ENCODE results near the gene ARHGEF38.
A peak's percentile ranks its signal among the peaks of the same experiment; 100 is the strongest.

The ARHGEF38 gene

DNA sequence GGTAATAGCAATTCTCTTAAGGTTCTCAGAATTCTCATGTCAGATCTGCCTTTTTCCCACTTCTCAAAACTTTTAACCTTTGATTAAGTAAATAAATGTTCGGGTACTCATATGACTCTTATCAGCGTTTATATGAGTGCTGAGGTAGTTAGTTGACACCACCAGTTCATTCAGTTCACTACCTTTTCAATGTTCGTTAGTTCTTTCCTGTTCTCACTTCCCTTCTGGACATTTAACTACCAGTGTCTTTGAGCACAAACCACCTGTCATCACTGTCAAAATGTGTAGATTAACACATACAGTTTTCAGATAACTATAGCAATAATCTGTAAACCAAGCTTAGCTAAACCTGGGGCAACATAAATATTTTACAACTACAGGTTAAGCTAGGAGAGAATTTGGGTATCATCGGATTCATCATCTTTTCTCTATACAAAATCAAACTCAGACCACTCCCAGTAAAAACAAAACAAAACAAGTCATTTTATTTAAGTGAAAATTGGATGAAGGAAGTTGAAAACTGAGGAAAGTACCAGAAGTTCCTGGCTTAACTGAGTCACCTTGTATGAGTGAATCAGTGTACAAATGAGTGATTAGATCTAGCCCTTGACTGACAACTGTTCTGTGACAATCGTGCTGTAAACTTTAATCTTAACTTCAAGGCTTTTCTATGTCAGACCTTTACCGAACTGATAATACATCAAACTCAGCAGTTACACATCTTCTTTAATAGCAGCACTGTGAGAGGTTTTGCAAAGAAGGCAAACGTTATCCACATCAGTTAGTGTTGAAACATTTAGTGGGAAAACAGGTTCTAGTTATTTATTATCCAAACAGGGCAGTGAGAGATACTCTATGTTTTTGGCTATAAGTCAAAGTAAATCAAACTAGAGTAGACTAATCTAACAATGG, 41.9 kb downstream of the ARHGEF38 start:
- H3K4me3 ChIP-seq (ENCODE audit: low read length): no peak overlapping the region
- DNase-seq (ENCODE audit: low read depth): peak; percentile 70
- no peak for TF ChIP-seq CTCF (IDR thresholded peaks at IDR 0.05; ENCODE audit: insufficient read depth, low read depth, low read length, missing control alignments)

GRCh38 chr4:105596684-105597083, 44.3 kb downstream of the ARHGEF38 start:
- no peak overlapping the region for H3K4me3 ChIP-seq (ENCODE audit: low read length)
- TF ChIP-seq CTCF (IDR thresholded peaks at IDR 0.05; ENCODE audit: insufficient read depth, low read depth, low read length, missing control alignments): no peak
- DNase-seq (ENCODE audit: low read depth): no peak

DNA sequence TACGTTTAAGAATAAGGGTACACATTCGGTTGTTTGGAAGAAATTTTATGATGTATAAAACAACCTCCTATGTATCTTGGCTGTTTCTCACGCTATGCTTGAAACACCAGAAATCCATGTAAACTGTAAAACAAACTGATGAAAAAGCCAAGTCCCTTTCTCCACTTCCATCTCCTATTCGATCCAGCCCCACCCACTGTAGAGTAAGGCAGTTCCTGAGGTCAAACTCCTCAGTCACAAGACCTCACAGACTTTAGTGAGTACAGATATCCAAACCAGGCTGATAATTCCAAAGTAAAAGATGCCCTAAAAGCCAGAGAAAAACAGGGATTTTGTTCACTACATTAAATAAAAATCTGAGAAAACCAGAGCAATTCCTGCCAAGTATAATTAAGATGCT, 45.6 kb downstream of the ARHGEF38 start:
- no peak for TF ChIP-seq CTCF (IDR thresholded peaks at IDR 0.05; ENCODE audit: insufficient read depth, low read depth, low read length, missing control alignments)
- DNase-seq (ENCODE audit: low read depth): no peak
- H3K4me3 ChIP-seq (ENCODE audit: low read length): no peak overlapping the region

DNA sequence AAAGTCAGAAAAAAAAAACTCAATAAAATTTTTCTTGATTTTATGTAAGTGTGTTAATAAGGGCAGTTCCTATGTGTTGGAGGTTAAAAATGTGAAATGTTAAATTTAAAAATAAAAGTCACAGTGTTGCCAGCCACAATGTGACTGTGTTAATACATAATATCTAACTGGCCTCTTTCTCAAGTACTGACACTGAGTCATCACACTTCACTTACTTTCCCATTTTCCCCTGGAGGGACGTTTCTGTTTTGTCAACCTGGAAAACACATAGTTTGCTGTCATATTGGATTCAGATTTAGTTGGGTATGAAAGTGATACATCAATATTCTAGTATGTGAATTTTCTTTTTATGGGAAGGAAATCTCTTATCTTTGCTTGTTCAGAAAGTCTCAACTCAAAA, 46.4 kb downstream of the ARHGEF38 start:
- TF ChIP-seq CTCF (IDR thresholded peaks at IDR 0.05; ENCODE audit: insufficient read depth, low read depth, low read length, missing control alignments): no peak
- peak; percentile 79 for DNase-seq (ENCODE audit: low read depth)
- no peak overlapping the region for H3K4me3 ChIP-seq (ENCODE audit: low read length)

DNA sequence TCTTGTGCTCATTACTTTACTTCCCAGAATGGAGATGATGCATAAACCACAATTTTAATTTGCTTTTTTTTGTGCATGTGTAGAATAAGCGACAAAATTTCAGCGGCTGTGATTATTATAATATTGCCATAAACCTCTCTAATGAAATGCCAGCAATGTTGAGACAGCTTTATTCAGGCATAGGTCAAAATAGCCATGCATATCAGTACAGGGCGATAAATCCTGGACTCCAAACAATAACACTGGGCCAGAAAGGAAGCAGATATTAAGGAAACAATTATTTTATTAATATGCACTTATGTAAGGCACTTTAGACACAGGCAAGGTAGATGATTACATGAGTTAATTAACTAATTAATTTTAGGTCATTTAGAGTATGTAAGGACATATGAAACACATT, 47.1 kb downstream of the ARHGEF38 start:
- DNase-seq (ENCODE audit: low read depth): no peak
- no peak overlapping the region for H3K4me3 ChIP-seq (ENCODE audit: low read length)
- TF ChIP-seq CTCF (IDR thresholded peaks at IDR 0.05; ENCODE audit: insufficient read depth, low read depth, low read length, missing control alignments): no peak

GRCh38 chr4:105599932-105600655, 47.7 kb downstream of the ARHGEF38 start:
- no peak for TF ChIP-seq CTCF (IDR thresholded peaks at IDR 0.05; ENCODE audit: insufficient read depth, low read depth, low read length, missing control alignments)
- H3K4me3 ChIP-seq (ENCODE audit: low read length): no peak overlapping the region
- DNase-seq (ENCODE audit: low read depth): no peak

All from epithelial cell of esophagus (primary cell).